HEK293T (cell line): ENCODE measurements around the gene SFXN4.

Experiments
- ARNT ChIP-seq: fragments of 450-650 bp; IDR thresholded peaks from 2 replicates; pipeline ENCODE4 v1.6.1; 2017; ENCODE audit warnings: mild to moderate bottlenecking
- ELF4 ChIP-seq: fragments of 450-650 bp; IDR thresholded peaks from 2 replicates; pipeline ENCODE4 v1.6.1; 2017; ENCODE audit warnings: antibody characterized with exemption
- FOXA1 ChIP-seq: fragments of 450-650 bp; IDR thresholded peaks from 2 replicates; pipeline ENCODE4 v1.6.1; 2016; ENCODE audit warnings: mild to moderate bottlenecking
- FOXK2 ChIP-seq: fragments of 450-650 bp; IDR thresholded peaks from 2 replicates; pipeline ENCODE4 v1.6.1; 2016; ENCODE audit warnings: mild to moderate bottlenecking
- FOXM1 ChIP-seq: fragments of 450-650 bp; IDR thresholded peaks from 2 replicates; pipeline ENCODE4 v1.6.1; 2017; ENCODE audit warnings: mild to moderate bottlenecking, borderline replicate concordance
- L3MBTL2 ChIP-seq: fragments of 450-650 bp; conservative IDR thresholded peaks from 2 replicates; pipeline ENCODE4 v1.6.1; 2016; ENCODE audit warnings: mild to moderate bottlenecking
- LEF1 ChIP-seq: fragments of 450-650 bp; IDR thresholded peaks from 2 replicates; pipeline ENCODE4 v1.6.1; 2017; ENCODE audit warnings: mild to moderate bottlenecking, borderline replicate concordance
- SP1 ChIP-seq: fragments of 450-650 bp; IDR thresholded peaks from 2 replicates; pipeline ENCODE4 v1.6.1; 2017

DNA sequence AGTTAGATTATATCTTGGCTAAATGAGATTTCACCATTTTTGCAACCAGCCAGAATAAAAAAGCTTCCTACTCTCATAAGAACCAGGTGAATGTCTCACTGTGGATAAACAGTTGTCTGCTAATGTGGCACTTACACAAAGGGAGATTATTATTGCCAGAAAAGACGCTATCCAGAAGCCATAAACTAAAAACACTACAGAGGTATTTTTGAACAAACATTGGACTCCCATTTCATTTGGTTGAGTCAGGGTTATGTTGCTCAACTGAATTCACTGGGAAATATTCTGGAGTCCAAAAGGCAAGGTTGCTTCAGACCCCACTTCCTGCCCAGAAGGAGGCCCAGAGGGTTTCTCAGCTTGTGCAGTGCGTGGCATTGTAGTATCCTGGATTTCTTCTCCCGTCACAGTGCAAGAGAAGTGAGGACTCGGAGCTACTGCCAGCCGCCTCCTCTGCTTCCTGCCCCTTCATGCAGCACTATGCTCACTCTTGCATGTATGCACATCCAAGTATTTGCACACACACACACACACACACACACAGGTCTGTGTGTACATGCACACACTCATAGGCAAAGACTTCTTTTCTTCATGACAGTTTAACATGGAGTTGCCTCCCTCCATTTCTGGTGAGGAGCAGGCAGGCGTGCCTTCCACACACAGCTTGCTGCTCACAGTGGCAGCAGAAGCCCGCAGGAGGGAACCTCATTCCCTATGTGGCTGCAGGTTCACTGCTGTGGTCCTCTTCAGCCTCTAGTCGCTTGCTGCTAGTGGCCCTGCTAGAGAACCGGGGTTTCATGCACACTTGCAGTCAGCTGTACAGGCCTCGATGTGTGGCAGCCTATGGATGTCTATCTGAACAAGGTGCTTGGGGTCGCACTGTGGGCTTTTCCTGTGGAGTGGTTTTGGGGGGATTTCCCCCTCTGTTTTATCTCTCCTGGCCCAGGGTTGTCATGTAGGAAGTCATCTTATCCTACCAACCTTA, 51.5 kb downstream of the SFXN4 start:
- TF ChIP-seq FOXA1: no peak
- no peak for TF ChIP-seq ELF4
- no peak for TF ChIP-seq SP1
- no peak for TF ChIP-seq ARNT
- TF ChIP-seq FOXK2: no peak
- no peak for TF ChIP-seq L3MBTL2
- no peak for TF ChIP-seq FOXM1
- TF ChIP-seq LEF1: no peak
